Mesothelial cell of epicardium (in vitro differentiated cells): ENCODE data around the gene PCDHB6. TPM values are rescaled to one million over a fixed set of nuclear protein-coding genes. Genes with fewer than 3 reads are reported as not detected.
"Not testable (repeated sequence)": the region's sequence is repeated elsewhere in the genome, so short reads cannot be mapped to it uniquely, and the experiment has no call there.

Experiments
- DNase-seq, 2 experiments: peaks; one replicate each; pipeline ENCODE4 v3.0.0; 2021; ENCODE audit warnings: low spot score in 2 of 2; ENCODE audit not compliant: unreplicated experiment in 2 of 2
- H3K27ac Mint-ChIP-seq: 2 replicates; pipeline ENCODE4 v1.8.0; 2021; ENCODE audit warnings: mixed read lengths
- H3K27me3 Mint-ChIP-seq: 2 replicates; pipeline ENCODE4 v1.8.0; 2021; ENCODE audit warnings: low read depth, mixed read lengths
- H3K36me3 Mint-ChIP-seq: 2 replicates; pipeline ENCODE4 v1.8.0; 2021; ENCODE audit warnings: mixed read lengths
- H3K4me1 Mint-ChIP-seq: 2 replicates; pipeline ENCODE4 v1.8.0; 2021; ENCODE audit warnings: mixed read lengths
- H3K4me3 Mint-ChIP-seq: 2 replicates; pipeline ENCODE4 v1.8.0; 2021; ENCODE audit warnings: mild to moderate bottlenecking, moderate library complexity, mixed read lengths
- H3K9me3 Mint-ChIP-seq: 2 replicates; pipeline ENCODE4 v1.8.0; 2021; ENCODE audit warnings: mixed read lengths
- total RNA-seq: library from RNA; stranded (reverse); gene quantifications from 3 replicates; pipeline ENCODE4 v1.2.1, GENCODE V29; 2021
- TF ChIP-seq, protein P1 (sequence below): fragments of 200-600 bp; sonication (generic); IDR thresholded peaks from one replicate; pipeline ENCODE4 v1.5.0; 2021; ENCODE audit warnings: antibody characterized with exemption; ENCODE audit not compliant: unreplicated experiment

PCDHB6 gene
- total RNA-seq, 1 donor from 2014 or later, result 2.1 TPM

GRCh38 chr5:141119250-141119649 is 30.6 kb upstream of the PCDHB6 start:
- Mint-ChIP-seq H3K4me3 (no peak overlapping the region), H3K9me3 (peaks cover 61% of the 10 kb centered on the region), H3K27me3 (no peaks in the 10 kb centered on the region), H3K36me3 (peaks cover 69% of the 10 kb centered on the region), H3K27ac (no peak overlapping the region), H3K4me1 (no peaks in the 10 kb centered on the region)
- DNase-seq, result no peak
- TF ChIP-seq, protein P1, sequence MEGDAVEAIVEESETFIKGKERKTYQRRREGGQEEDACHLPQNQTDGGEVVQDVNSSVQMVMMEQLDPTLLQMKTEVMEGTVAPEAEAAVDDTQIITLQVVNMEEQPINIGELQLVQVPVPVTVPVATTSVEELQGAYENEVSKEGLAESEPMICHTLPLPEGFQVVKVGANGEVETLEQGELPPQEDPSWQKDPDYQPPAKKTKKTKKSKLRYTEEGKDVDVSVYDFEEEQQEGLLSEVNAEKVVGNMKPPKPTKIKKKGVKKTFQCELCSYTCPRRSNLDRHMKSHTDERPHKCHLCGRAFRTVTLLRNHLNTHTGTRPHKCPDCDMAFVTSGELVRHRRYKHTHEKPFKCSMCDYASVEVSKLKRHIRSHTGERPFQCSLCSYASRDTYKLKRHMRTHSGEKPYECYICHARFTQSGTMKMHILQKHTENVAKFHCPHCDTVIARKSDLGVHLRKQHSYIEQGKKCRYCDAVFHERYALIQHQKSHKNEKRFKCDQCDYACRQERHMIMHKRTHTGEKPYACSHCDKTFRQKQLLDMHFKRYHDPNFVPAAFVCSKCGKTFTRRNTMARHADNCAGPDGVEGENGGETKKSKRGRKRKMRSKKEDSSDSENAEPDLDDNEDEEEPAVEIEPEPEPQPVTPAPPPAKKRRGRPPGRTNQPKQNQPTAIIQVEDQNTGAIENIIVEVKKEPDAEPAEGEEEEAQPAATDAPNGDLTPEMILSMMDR, result no peak

DNA sequence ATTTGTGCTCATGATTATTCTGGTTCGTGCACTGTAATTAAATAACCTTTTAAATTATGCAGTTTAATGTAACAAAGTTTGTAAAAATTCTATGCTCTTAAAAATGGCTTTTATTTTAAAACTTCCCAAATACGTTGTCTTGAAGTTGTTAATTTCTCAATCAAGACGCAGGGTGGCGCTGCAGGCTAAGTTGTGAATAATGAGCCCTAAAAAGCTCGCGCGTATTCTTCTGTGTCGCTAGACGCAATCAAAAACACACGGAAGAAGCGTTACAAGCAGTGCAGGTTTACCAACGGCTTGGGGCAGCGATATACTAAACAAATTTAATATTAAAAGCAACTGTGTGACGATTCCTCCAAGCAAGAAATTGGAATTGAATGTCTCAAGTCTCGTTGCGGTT is 28.3 kb upstream of the PCDHB6 start, which contains the start of gene PCDHB4:
Gene PCDHB4, plus strand, starts transcription at position 256 of the 400 bp plus-strand sequence. CDS start 181 bp downstream, outside the sequence.
- H3K27ac Mint-ChIP-seq, result no peak within 1 kb of the TSS
- no peak within 1 kb of the TSS for H3K4me3 Mint-ChIP-seq
- peaks cover 39% of the 10 kb centered on the region for H3K9me3 Mint-ChIP-seq
- no peaks in the 10 kb centered on the region for H3K4me1 Mint-ChIP-seq
- TF ChIP-seq, protein P1, result no peak
- H3K27me3 Mint-ChIP-seq, result no peaks in the 10 kb centered on the region
- peaks cover 59% of the 10 kb centered on the region for H3K36me3 Mint-ChIP-seq
- no peak for DNase-seq

DNA sequence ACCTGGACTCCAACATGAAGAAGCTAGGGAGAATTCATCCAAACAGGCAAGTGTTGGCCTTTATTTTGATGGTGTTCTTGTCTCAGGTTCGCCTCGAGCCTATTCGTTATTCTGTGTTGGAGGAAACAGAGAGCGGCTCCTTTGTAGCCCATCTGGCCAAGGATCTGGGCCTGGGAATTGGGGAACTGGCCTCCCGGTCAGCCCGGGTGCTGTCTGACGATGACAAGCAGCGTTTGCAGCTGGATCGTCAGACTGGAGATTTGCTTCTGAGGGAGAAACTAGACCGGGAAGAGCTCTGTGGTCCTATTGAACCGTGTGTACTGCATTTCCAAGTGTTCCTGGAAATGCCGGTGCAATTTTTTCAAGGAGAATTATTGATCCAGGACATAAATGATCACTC is 27.9 kb upstream of the PCDHB6 start:
- H3K27me3 Mint-ChIP-seq, result no peaks in the 10 kb centered on the region
- no peak overlapping the region for H3K27ac Mint-ChIP-seq
- TF ChIP-seq, protein P1, result no peak
- peaks cover 59% of the 10 kb centered on the region for H3K36me3 Mint-ChIP-seq
- no peak for DNase-seq
- peaks cover 35% of the 10 kb centered on the region for H3K9me3 Mint-ChIP-seq
- no peaks in the 10 kb centered on the region for H3K4me1 Mint-ChIP-seq
- H3K4me3 Mint-ChIP-seq, result no peak overlapping the region

- not testable (repeated sequence) for H3K4me3 Mint-ChIP-seq, DNase-seq, H3K27me3 Mint-ChIP-seq, H3K4me1 Mint-ChIP-seq, H3K27ac Mint-ChIP-seq
- Mint-ChIP-seq H3K36me3 (peaks cover 63% of the 10 kb centered on the region), H3K9me3 (peaks cover 39% of the 10 kb centered on the region)
Measured at GRCh38 chr5:141123396-141124135, 26.3 kb upstream of the PCDHB6 start.

GRCh38 chr5:141127305-141127704 is 22.6 kb upstream of the PCDHB6 start:
- H3K27me3 Mint-ChIP-seq, result no peaks in the 10 kb centered on the region
- H3K36me3 Mint-ChIP-seq, result peaks cover 65% of the 10 kb centered on the region
- no peak for DNase-seq
- TF ChIP-seq, protein P1, result no peak
- no peak overlapping the region for H3K4me3 Mint-ChIP-seq
- H3K27ac Mint-ChIP-seq, result no peak overlapping the region
- H3K4me1 Mint-ChIP-seq, result no peaks in the 10 kb centered on the region
- H3K9me3 Mint-ChIP-seq, result peaks cover 45% of the 10 kb centered on the region

DNA sequence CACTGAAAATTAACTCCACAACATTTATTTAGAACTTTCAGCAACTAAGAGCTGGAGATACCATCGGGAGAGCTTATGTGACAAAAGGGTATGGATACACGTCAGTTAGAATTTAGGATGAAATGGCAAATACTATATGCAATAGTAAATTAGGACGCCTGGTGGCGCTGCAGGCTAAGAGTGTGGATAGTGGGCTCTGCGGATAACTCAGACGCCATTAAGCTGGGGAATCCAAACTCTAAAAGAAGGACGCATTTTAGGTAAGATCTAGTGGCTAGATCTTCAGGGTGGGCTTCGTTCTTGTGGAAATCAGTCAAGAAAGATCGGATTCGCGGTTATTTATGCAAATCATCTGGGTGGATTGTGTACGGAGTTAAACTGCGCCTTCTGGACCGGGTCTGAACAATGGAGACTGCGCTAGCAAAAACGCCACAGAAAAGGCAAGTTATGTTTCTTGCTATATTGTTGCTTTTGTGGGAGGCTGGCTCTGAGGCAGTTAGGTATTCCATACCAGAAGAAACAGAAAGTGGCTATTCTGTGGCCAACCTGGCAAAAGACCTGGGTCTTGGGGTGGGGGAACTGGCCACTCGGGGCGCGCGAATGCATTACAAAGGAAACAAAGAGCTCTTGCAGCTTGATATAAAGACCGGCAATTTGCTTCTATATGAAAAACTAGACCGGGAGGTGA is 14.7 kb upstream of the PCDHB6 start, which contains the start of gene PCDHB5:
Gene PCDHB5, plus strand, starts transcription at position 177 of the 688 bp plus-strand sequence. Its CDS starts 229 bp downstream, at position 406.
- peak within 1 kb of the TSS; percentile 58 for H3K4me3 Mint-ChIP-seq
- DNase-seq, result no peak
- TF ChIP-seq, protein P1, result no peak
- H3K4me1 Mint-ChIP-seq, result no peaks in the 10 kb centered on the region
- H3K27ac Mint-ChIP-seq, result peak within 1 kb of the TSS; percentile 24
- H3K27me3 Mint-ChIP-seq, result no peaks in the 10 kb centered on the region
- H3K9me3 Mint-ChIP-seq, result peaks cover 80% of the 10 kb centered on the region
- peaks cover 72% of the 10 kb centered on the region for H3K36me3 Mint-ChIP-seq
